Mesenteric fat pad (tissue), 1 donor: ENCODE data around the gene ERMP1. TPM values are rescaled to one million over a fixed set of nuclear protein-coding genes. Genes with fewer than 3 reads are reported as not detected.

ENCODE experiments used
- total RNA-seq: library from RNA; stranded (reverse); fragmentation: NEBNext Ultra II Directional; extraction: Animal tissue kit (Norgen Biotek cat#: 25700); gene quantifications from one replicate; pipeline ENCODE4 v1.2.1, GENCODE V29; 2021
- donor health status: DM: yes; HTN: yes; CAD: no.

ERMP1 gene
- total RNA-seq, 1 donor from 2014 or later = 8.3 TPM

Other genes starting within 250 kb of the ERMP1 start
- 22.5 TPM for gene RIC1, start 204.0 kb downstream of the ERMP1 start, total RNA-seq
- not detected for gene MLANA, start 57.8 kb upstream of the ERMP1 start, total RNA-seq
- gene RANBP6, start 182.5 kb upstream of the ERMP1 start, total RNA-seq = 12.1 TPM